ENCODE measurements around the gene SDK1. TPM values are rescaled to one million over a fixed set of nuclear protein-coding genes. Genes with fewer than 3 reads are reported as not detected.

Gene SDK1
- total RNA-seq, 1 donor from 2014 or later = 0.08 TPM

- H3K36me3 Mint-ChIP-seq (ENCODE audit: low read depth) = no peaks in the 10 kb centered on the region
- no peaks in the 10 kb centered on the region for H3K9me3 Mint-ChIP-seq
- no peaks in the 10 kb centered on the region for H3K4me1 Mint-ChIP-seq (ENCODE audit: low read depth)
- DNase-seq (ENCODE audit: low spot score) = no peak
- H3K27me3 Mint-ChIP-seq (ENCODE audit: insufficient read depth) = peaks cover 7% of the 10 kb centered on the region
- intact Hi-C loops (cut with micrococcal nuclease) = no loop called here
- H3K27ac Mint-ChIP-seq = no peak overlapping the region
- no peak overlapping the region for H3K4me3 Mint-ChIP-seq
Observed at GRCh38 chr7:3439333-3440030, 138.4 kb downstream of the SDK1 start.

- Mint-ChIP-seq H3K4me3 (no peak overlapping the region), H3K4me1 (ENCODE audit: low read depth) (no peaks in the 10 kb centered on the region), H3K27ac (no peak overlapping the region), H3K36me3 (ENCODE audit: low read depth) (no peaks in the 10 kb centered on the region), H3K9me3 (peaks cover 2% of the 10 kb centered on the region), H3K27me3 (ENCODE audit: insufficient read depth) (peaks cover 8% of the 10 kb centered on the region)
- no peak for DNase-seq (ENCODE audit: low spot score)
- intact Hi-C loops (cut with micrococcal nuclease) = no loop called here
Observed at GRCh38 chr7:3440509-3440908, 139.5 kb downstream of the SDK1 start.

DNA sequence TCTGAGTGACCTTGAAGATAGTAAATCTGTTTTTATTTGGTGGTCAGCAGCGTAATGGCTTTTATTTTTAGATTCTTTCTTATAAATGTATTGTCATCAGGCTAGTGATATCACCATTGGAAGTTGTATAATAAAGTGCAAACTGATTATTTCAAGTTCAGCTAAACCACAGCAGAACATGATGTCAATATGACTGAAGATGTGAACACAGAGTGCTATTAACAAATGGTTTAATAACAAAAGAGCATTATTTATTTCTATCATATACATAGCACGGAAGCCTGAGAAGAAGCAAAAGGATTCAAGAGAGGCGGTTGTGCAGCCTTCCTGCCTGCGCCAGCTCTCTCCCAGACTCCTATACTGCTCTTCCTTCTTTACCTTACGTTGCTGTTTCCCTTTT, 142.7 kb downstream of the SDK1 start:
- peaks cover 13% of the 10 kb centered on the region for H3K27me3 Mint-ChIP-seq (ENCODE audit: insufficient read depth)
- H3K4me1 Mint-ChIP-seq (ENCODE audit: low read depth) = no peaks in the 10 kb centered on the region
- no peaks in the 10 kb centered on the region for H3K36me3 Mint-ChIP-seq (ENCODE audit: low read depth)
- H3K4me3 Mint-ChIP-seq = no peak overlapping the region
- intact Hi-C loops (cut with micrococcal nuclease) = no loop called here
- no peak overlapping the region for H3K27ac Mint-ChIP-seq
- H3K9me3 Mint-ChIP-seq = peaks cover 13% of the 10 kb centered on the region
- DNase-seq (ENCODE audit: low spot score) = no peak

- H3K36me3 Mint-ChIP-seq (ENCODE audit: low read depth) = no peaks in the 10 kb centered on the region
- peaks cover 11% of the 10 kb centered on the region for H3K27me3 Mint-ChIP-seq (ENCODE audit: insufficient read depth)
- no peak for DNase-seq (ENCODE audit: low spot score)
- intact Hi-C loops (cut with micrococcal nuclease) = no loop called here
- peaks cover 13% of the 10 kb centered on the region for H3K9me3 Mint-ChIP-seq
- H3K4me3 Mint-ChIP-seq = no peak overlapping the region
- H3K4me1 Mint-ChIP-seq (ENCODE audit: low read depth) = no peaks in the 10 kb centered on the region
- no peak overlapping the region for H3K27ac Mint-ChIP-seq
Observed at GRCh38 chr7:3446786-3447185, 145.7 kb downstream of the SDK1 start.

DNA sequence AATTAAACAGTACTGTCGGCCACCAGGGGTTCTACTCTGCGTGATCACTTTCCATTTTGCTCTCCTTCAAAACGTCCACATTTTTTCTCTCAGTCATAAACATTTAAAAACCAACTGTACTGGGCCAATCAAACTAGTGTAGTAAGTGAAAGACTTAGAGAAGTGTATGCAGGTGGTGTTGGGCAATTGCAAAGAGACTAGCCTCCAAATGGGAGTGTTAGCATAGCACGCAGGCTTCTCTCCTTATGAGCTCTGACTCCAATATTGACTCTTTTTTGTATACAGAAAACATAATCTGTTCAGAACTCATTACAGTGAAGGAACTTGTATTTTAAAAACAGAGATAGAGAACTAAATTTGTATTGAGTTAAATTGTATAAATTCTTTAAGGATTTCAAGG, 150.6 kb downstream of the SDK1 start:
- peaks cover 2% of the 10 kb centered on the region for H3K27me3 Mint-ChIP-seq (ENCODE audit: insufficient read depth)

GRCh38 chr7:3453398-3453797, 152.3 kb downstream of the SDK1 start:
- DNase-seq (ENCODE audit: low spot score) = no peak
- Mint-ChIP-seq H3K27ac (no peak overlapping the region), H3K4me1 (ENCODE audit: low read depth) (no peaks in the 10 kb centered on the region), H3K4me3 (no peak overlapping the region), H3K9me3 (peaks cover 7% of the 10 kb centered on the region), H3K27me3 (ENCODE audit: insufficient read depth) (peaks cover 1% of the 10 kb centered on the region), H3K36me3 (ENCODE audit: low read depth) (no peaks in the 10 kb centered on the region)
- intact Hi-C loops (cut with micrococcal nuclease) = no loop called here

More for the DNA sequence above, 150.6 kb downstream of the SDK1 start:
- no peak overlapping the region for H3K4me3 Mint-ChIP-seq
- intact Hi-C loops (cut with micrococcal nuclease) = no loop called here
- no peak for DNase-seq (ENCODE audit: low spot score)
- H3K27ac Mint-ChIP-seq = no peak overlapping the region
- H3K36me3 Mint-ChIP-seq (ENCODE audit: low read depth) = no peaks in the 10 kb centered on the region
- H3K4me1 Mint-ChIP-seq (ENCODE audit: low read depth) = no peaks in the 10 kb centered on the region
- peaks cover 4% of the 10 kb centered on the region for H3K9me3 Mint-ChIP-seq

DNA sequence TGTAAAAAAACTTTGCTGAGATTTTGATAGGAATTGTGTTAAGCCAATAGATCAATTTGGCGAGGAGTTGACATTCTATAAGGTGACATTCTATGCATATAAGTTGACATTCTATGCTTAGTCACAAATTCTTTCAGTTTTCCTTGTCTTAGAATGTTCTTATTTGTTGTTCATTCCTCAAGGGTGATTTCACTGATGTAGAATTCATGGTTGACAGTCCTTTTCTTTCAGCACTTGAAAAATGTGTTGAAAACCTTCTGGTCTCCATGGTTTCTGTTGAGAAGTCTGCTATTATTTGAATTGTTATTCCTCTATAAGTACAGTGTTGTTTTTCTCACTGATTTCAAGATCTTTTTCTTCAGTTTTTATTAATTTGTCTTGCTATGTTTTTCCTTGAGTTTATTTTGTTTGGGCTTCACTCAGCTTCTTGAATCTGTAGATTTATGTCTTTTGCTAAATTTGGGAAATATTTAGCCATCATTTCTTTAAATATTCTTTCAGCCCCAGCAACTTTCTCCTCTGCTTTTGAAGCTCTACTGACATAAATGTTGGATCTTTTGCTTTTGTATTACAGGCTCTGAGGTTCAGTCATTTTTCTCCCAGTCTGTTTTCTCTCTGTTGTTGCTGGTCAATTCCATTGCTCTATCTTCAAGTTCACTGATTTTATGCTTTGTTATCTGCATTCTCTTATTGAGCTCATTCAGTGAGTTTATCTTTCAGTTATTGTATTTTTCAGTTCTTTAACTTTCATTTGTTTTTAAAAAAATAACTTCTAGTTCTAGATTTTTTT, 154.9 kb downstream of the SDK1 start:
- intact Hi-C loops (cut with micrococcal nuclease) = no loop called here
- Mint-ChIP-seq H3K9me3 (peaks cover 7% of the 10 kb centered on the region), H3K27ac (no peak overlapping the region), H3K4me3 (no peak overlapping the region), H3K36me3 (ENCODE audit: low read depth) (no peaks in the 10 kb centered on the region), H3K27me3 (ENCODE audit: insufficient read depth) (peaks cover 1% of the 10 kb centered on the region), H3K4me1 (ENCODE audit: low read depth) (peaks cover 2% of the 10 kb centered on the region)
- no peak for DNase-seq (ENCODE audit: low spot score)

- DNase-seq (ENCODE audit: low spot score) = no peak
- peaks cover 24% of the 10 kb centered on the region for H3K4me1 Mint-ChIP-seq (ENCODE audit: low read depth)
- intact Hi-C loops (cut with micrococcal nuclease) = no loop called here
- H3K27me3 Mint-ChIP-seq (ENCODE audit: insufficient read depth) = peaks cover 1% of the 10 kb centered on the region
- peaks cover 2% of the 10 kb centered on the region for H3K36me3 Mint-ChIP-seq (ENCODE audit: low read depth)
- H3K4me3 Mint-ChIP-seq = no peak overlapping the region
- peaks cover 7% of the 10 kb centered on the region for H3K9me3 Mint-ChIP-seq
- no peak overlapping the region for H3K27ac Mint-ChIP-seq
Observed at GRCh38 chr7:3459111-3459510, 158.1 kb downstream of the SDK1 start.

DNA sequence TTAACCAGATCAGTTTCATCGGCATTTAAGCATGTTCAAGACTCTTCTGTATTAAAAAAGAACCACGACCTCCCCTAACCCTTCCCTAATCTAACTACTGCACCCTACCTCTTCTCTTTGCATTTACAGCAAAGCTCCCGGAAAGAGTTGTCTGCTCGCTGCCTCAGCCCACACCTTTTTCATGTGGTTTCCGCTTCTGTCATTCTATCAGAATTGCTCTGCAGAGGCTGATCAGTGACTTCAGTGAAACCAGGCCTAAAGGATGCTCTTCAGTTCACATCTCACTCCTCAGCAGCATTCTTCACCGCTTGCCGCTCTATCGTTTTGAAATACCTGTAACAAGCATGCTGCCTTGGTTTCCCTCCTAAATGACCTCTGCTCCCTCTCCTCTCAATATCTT, 160.9 kb downstream of the SDK1 start:
- intact Hi-C loops (cut with micrococcal nuclease) = loop anchor here (2.0 to 10.0 kb wide), 3 partner anchors 53 to 357 kb away; partner anchors contain the start of gene SDK1
- H3K36me3 Mint-ChIP-seq (ENCODE audit: low read depth) = peaks cover 2% of the 10 kb centered on the region
- H3K27ac Mint-ChIP-seq = peak overlapping the region; percentile 74
- H3K4me1 Mint-ChIP-seq (ENCODE audit: low read depth) = peaks cover 32% of the 10 kb centered on the region
- peak overlapping the region; percentile 72 for H3K4me3 Mint-ChIP-seq
- H3K9me3 Mint-ChIP-seq = peaks cover 7% of the 10 kb centered on the region
- peak; percentile 72 for DNase-seq (ENCODE audit: low spot score)
- H3K27me3 Mint-ChIP-seq (ENCODE audit: insufficient read depth) = peaks cover 3% of the 10 kb centered on the region

DNA sequence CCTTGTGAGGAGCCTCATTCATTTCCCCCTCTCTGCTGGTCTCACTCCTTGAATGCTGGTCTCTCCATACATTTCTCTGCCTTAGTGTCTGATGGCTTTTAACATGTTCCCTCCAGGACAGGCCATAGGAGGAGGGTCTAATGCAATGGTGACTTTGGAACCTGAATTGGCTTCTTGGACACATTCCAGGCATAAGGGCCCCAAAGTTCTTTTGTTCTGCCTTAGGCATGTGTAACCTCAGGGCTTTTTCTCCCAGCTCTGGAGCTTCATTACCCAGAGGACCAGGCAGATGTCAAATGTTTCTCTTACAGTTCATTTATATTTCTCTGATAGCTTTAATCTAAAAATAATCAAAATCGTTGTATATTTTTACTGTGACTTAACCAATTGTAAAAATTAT, 162.6 kb downstream of the SDK1 start:
- no peak overlapping the region for H3K27ac Mint-ChIP-seq
- intact Hi-C loops (cut with micrococcal nuclease) = loop anchor here (2.0 to 10.0 kb wide), 3 partner anchors 55 to 359 kb away; partner anchors contain the start of gene SDK1
- DNase-seq (ENCODE audit: low spot score) = no peak
- peaks cover 2% of the 10 kb centered on the region for H3K27me3 Mint-ChIP-seq (ENCODE audit: insufficient read depth)
- H3K4me3 Mint-ChIP-seq = no peak overlapping the region
- H3K9me3 Mint-ChIP-seq = no peaks in the 10 kb centered on the region
- peaks cover 32% of the 10 kb centered on the region for H3K4me1 Mint-ChIP-seq (ENCODE audit: low read depth)
- peaks cover 2% of the 10 kb centered on the region for H3K36me3 Mint-ChIP-seq (ENCODE audit: low read depth)

DNA sequence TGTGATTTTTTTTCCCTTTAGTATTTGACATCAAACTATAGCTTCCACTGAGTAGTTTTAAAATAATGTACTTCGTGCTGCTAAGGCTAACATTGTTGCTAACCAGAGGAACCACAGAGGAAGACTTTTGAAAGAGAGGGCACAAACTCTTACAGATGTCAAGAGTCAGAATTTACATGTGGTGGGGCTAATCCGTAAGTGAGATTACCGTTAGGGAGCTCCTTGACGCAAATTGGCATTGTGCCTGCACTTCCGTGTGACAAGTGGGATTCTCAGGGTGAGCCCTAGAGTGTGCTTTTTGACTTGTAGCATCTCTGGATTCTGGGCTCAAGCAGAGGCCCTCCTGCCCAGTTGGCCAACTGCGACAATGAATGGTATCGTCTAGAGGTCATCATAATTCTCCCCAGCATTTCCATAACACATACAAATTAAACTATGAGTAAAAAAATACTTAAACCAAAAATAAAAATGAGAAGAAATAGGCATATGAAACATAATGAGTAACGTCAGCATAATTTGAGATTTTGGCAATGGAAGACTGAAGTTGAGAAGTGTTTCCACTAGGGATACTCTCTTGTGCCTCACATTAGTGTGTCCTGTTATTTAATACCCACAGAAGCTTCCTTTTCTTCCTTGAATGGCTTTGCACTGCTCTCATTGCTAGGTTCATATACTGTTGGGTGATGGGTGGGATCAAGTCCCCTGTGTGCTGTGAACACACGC, 164.0 kb downstream of the SDK1 start:
- Mint-ChIP-seq H3K9me3 (no peaks in the 10 kb centered on the region), H3K27ac (no peak overlapping the region), H3K36me3 (ENCODE audit: low read depth) (peaks cover 2% of the 10 kb centered on the region), H3K4me1 (ENCODE audit: low read depth) (peaks cover 32% of the 10 kb centered on the region), H3K4me3 (no peak overlapping the region), H3K27me3 (ENCODE audit: insufficient read depth) (peaks cover 2% of the 10 kb centered on the region)
- no peak for DNase-seq (ENCODE audit: low spot score)
- intact Hi-C loops (cut with micrococcal nuclease) = loop anchor here (10.0 kb wide), 1 partner anchor 360 kb away; no protein-coding TSS in a partner anchor

- H3K9me3 Mint-ChIP-seq = no peaks in the 10 kb centered on the region
- peaks cover 2% of the 10 kb centered on the region for H3K27me3 Mint-ChIP-seq (ENCODE audit: insufficient read depth)
- H3K36me3 Mint-ChIP-seq (ENCODE audit: low read depth) = peaks cover 2% of the 10 kb centered on the region
- intact Hi-C loops (cut with micrococcal nuclease) = loop anchor here (10.0 kb wide), 1 partner anchor 361 kb away; no protein-coding TSS in a partner anchor
- H3K4me3 Mint-ChIP-seq = no peak overlapping the region
- H3K27ac Mint-ChIP-seq = no peak overlapping the region
- no peak for DNase-seq (ENCODE audit: low spot score)
- H3K4me1 Mint-ChIP-seq (ENCODE audit: low read depth) = peaks cover 27% of the 10 kb centered on the region
Observed at GRCh38 chr7:3466261-3466660, 165.2 kb downstream of the SDK1 start.

Measured in activated T-helper 1 cell treated with anti-CD3 and anti-CD28 coated beads, Interleukin-12 subunit alpha, Interleukin-12 subunit beta, Interleukin-2, Interleukin-4 antibody, amounts not matched to agents 30 ng/mL and 10 ng/mL and 1 ng/mL, durations not matched to agents 14 hours and 24 hours and 36 hours (primary cell).